K562 (cell line): ENCODE data around the gene TRUB2. TPM values are rescaled to one million over a fixed set of nuclear protein-coding genes. Genes with fewer than 3 reads are reported as not detected.

Source experiments
- ATAC-seq: fragments of 200-7000 bp; cut with Tn5 transposase; 3 replicates; pipeline ENCODE4 v1.9.1; 2020; ENCODE audit warnings: moderate library complexity
- BruUV-seq: library from RNA; stranded (reverse); fragments of 400-500 nt; replicated peaks from 2 replicates; lab custom pipeline; 2021; lab: Mats Ljungman, UMichigan
- CTCF ChIA-PET: fragments of 300-600 bp; formaldehyde crosslinking; extraction: SDS; loops from one replicate; lab custom pipeline; 2021; ENCODE audit warnings: low intra/inter-chr PET ratio; lab: Yijun Ruan, JAX
- POLR2A ChIA-PET: fragments of 300-600, 350-650 bp; sonication (Branson Sonifier 250); formaldehyde crosslinking; extraction: SDS; loops from one replicate; lab custom pipeline; 2021; ENCODE audit warnings: antibody characterized with exemption, inconsistent platforms; lab: Yijun Ruan, JAX
- DNase-seq, 4 experiments: peaks; one replicate each; pipeline versions ENCODE4 v3.0.0 to v3.0.0-alpha.2; 2011 to 2018; ENCODE audit warnings: low spot score in 3 of 4, mixed read lengths in 3 of 4; ENCODE audit errors: extremely low read depth in 1 of 4
- FAIRE-seq: peaks from 2 replicates; lab custom pipeline; 2011; peaks lifted over from hg19 to GRCh38; lab: Jason Lieb, UNC
- H2AFZ ChIP-seq: 2 replicates; pipeline ENCODE4 v1.6.0; 2011; ENCODE audit warnings: low read depth, low read length, control low read depth, inconsistent platforms
- H3K27ac ChIP-seq: fragments of 200-600 bp; 3 replicates; pipeline ENCODE4 v1.8.0; 2011; ENCODE audit warnings: low read depth, mild to moderate bottlenecking, control low read depth, inconsistent platforms, low read length, moderate library complexity, mixed read lengths; ENCODE audit errors: extremely low read depth
- H3K27me3 ChIP-seq, 2 experiments: fragments of 300-600 bp in 1 of 2; 2 replicates in 1 of 2; 3 replicates in 1 of 2; pipeline versions ENCODE4 v1.6.0 to v1.8.0; 2011; ENCODE audit warnings: inconsistent platforms in 2 of 2, low read length in 2 of 2, mild to moderate bottlenecking in 1 of 2, mixed read lengths in 1 of 2, moderate library complexity in 1 of 2; ENCODE audit not compliant: control insufficient read depth in 2 of 2, insufficient read depth in 2 of 2
- H3K36me3 ChIP-seq: fragments of 300-600 bp; 3 replicates; pipeline ENCODE4 v1.8.0; 2011; ENCODE audit warnings: mild to moderate bottlenecking, low read length, inconsistent platforms; ENCODE audit not compliant: control insufficient read depth, insufficient read depth
- H3K4me1 ChIP-seq, 2 experiments: fragments of 200-600 bp in 1 of 2; replicated peaks in 1 of 2; 2 replicates in 1 of 2; 3 replicates in 1 of 2; pipeline versions ENCODE4 v1.5.1 to v1.8.0; 2011; ENCODE audit warnings: inconsistent platforms in 2 of 2, low read length in 2 of 2, mild to moderate bottlenecking in 1 of 2, mixed read lengths in 1 of 2, moderate library complexity in 1 of 2; ENCODE audit not compliant: control insufficient read depth in 2 of 2, insufficient read depth in 2 of 2
- H3K4me2 ChIP-seq: 2 replicates; pipeline ENCODE4 v1.6.1; 2011; ENCODE audit warnings: low read length, control low read depth, inconsistent platforms, mixed read lengths; ENCODE audit not compliant: insufficient read depth
- H3K4me3 ChIP-seq: fragments of 200-600 bp; sonication (generic), shearing (Covaris generic); 2 replicates; pipeline ENCODE4 v1.5.1; 2016; ENCODE audit warnings: control low read depth, inconsistent platforms
- H3K79me2 ChIP-seq: fragments of 200-600 bp; 3 replicates; pipeline ENCODE4 v1.8.0; 2011; ENCODE audit warnings: low read length, inconsistent platforms; ENCODE audit not compliant: control insufficient read depth, insufficient read depth
- H3K9ac ChIP-seq, 2 experiments: 2 replicates each; pipeline versions ENCODE4 v1.6.0 to v1.6.1; 2011; ENCODE audit warnings: low read depth in 2 of 2, low read length in 2 of 2, control low read depth in 1 of 2, inconsistent platforms in 1 of 2, mild to moderate bottlenecking in 1 of 2, mixed read lengths in 1 of 2; ENCODE audit not compliant: insufficient read depth in 1 of 2
- H3K9me1 ChIP-seq: one replicate; pipeline ENCODE4 v1.6.0; 2011; ENCODE audit warnings: inconsistent platforms, mild to moderate bottlenecking, low read length, moderate library complexity; ENCODE audit not compliant: control insufficient read depth, insufficient read depth
- H3K9me3 ChIP-seq: replicated peaks from 2 replicates; pipeline ENCODE4 v1.5.1; 2011; ENCODE audit warnings: low read depth, low read length, inconsistent platforms; ENCODE audit not compliant: control insufficient read depth, insufficient read depth
- H4K20me1 ChIP-seq: replicated peaks from 2 replicates; pipeline ENCODE4 v1.6.1; 2011; ENCODE audit warnings: low read length, inconsistent platforms, mixed read lengths; ENCODE audit not compliant: control insufficient read depth, insufficient read depth
- BCL6 ChIP-seq: fragments of 250-450 bp; sonication (Bioruptor Pico); IDR thresholded peaks from 2 replicates; pipeline ENCODE4 v1.4.0; 2020
- CC2D1A ChIP-seq: fragments of 450-650 bp; IDR thresholded peaks from 2 replicates; pipeline ENCODE4 v1.6.1; 2017; ENCODE audit warnings: mild to moderate bottlenecking
- HCFC1 ChIP-seq: IDR thresholded peaks from 2 replicates; pipeline ENCODE4 v1.6.1; 2012; ENCODE audit warnings: low read depth, low read length, improper control_type of control experiment
- JUNB ChIP-seq: fragments of 450-650 bp; formaldehyde crosslinking; conservative IDR thresholded peaks from 2 replicates; pipeline ENCODE4 v1.4.0; 2020; ENCODE audit warnings: mild to moderate bottlenecking
- KAT8 ChIP-seq: fragments of 450-650 bp; IDR thresholded peaks from 2 replicates; pipeline ENCODE4 v1.6.1; 2016; ENCODE audit warnings: low read depth, mild to moderate bottlenecking
- KLF10 ChIP-seq: fragments of 250-450 bp; sonication (Bioruptor Pico); IDR thresholded peaks from 2 replicates; pipeline ENCODE4 v1.6.1; 2021; ENCODE audit warnings: matching md5 sums
- MXI1 ChIP-seq: IDR thresholded peaks from 2 replicates; pipeline ENCODE4 v1.6.1; 2011; ENCODE audit warnings: low read depth, mild to moderate bottlenecking, improper control_type of control experiment, low read length
- NFYB ChIP-seq: IDR thresholded peaks from 2 replicates; pipeline ENCODE4 v1.6.1; 2011; ENCODE audit warnings: mild to moderate bottlenecking, moderate library complexity; ENCODE audit not compliant: insufficient read length; ENCODE audit errors: extremely low read depth
- POLR2AphosphoS5 ChIP-seq: IDR thresholded peaks from 2 replicates; pipeline ENCODE4 v1.6.1; 2011; ENCODE audit warnings: mild to moderate bottlenecking, low read depth, low read length, moderate library complexity; ENCODE audit not compliant: control insufficient read depth, insufficient read depth
- POLR2H ChIP-seq: IDR thresholded peaks from 2 replicates; pipeline ENCODE4 v1.6.1; 2016; ENCODE audit warnings: missing genetic modification characterization, low read depth, mild to moderate bottlenecking, control low read depth, missing compliant biosample characterization, moderate library complexity
- RCOR1 ChIP-seq, 2 experiments: IDR thresholded peaks; 2 replicates each; pipeline ENCODE4 v1.6.1; 2012; ENCODE audit warnings: low read depth in 2 of 2, low read length in 2 of 2, borderline replicate concordance in 1 of 2, improper control_type of control experiment in 1 of 2
- TEAD1 ChIP-seq, 2 experiments: fragments of 450-650 bp in 1 of 2; sonication (generic) in 1 of 2; formaldehyde crosslinking; IDR thresholded peaks; 2 replicates each; pipeline versions ENCODE4 v1.4.0 to v1.8.0; 2020 to 2022; ENCODE audit warnings: mild to moderate bottlenecking in 2 of 2, missing genetic modification reagents in 1 of 2
- UBTF ChIP-seq, 2 experiments: IDR thresholded peaks; 2 replicates each; pipeline ENCODE4 v1.6.1; 2012; ENCODE audit warnings: improper control_type of control experiment in 2 of 2, low read depth in 2 of 2, low read length in 2 of 2, borderline replicate concordance in 1 of 2
- ZBTB9 ChIP-seq: fragments of 450-650 bp; formaldehyde crosslinking; IDR thresholded peaks from 2 replicates; pipeline ENCODE4 v1.4.0; 2020; ENCODE audit warnings: mild to moderate bottlenecking, moderate library complexity
- ZNF184 ChIP-seq: sonication (generic); formaldehyde crosslinking; IDR thresholded peaks from 2 replicates; pipeline ENCODE4 v1.5.0; 2020; ENCODE audit warnings: missing genetic modification reagents
- ZSCAN29 ChIP-seq: fragments of 450-650 bp; IDR thresholded peaks from 2 replicates; pipeline ENCODE4 v1.6.1; 2017
- WGBS: fragments of 100-300 bp; shearing (Covaris generic); methylation state at CpG from one replicate; pipeline ENCODE4 v1.1.6; 2016; ENCODE audit warnings: low coverage, mixed read lengths; ENCODE audit not compliant: insufficient coverage; ENCODE audit errors: missing lambda C conversion rate; 5-methylcytosine and 5-hydroxymethylcytosine counted together
- in situ Hi-C: fragments of 300-500 bp; cut with MboI; formaldehyde crosslinking; loops from 4 replicates; pipeline ENCODE4 v1.15.0; 2018; ENCODE audit warnings: inconsistent platforms, mixed read lengths
- intact Hi-C: fragments of 100-400 bp; cut with micrococcal nuclease; formaldehyde crosslinking; loops from 2 replicates; pipeline ENCODE4 v1.14.2; 2022
- polyA plus RNA-seq, 8 experiments: library from polyadenylated mRNA; depleted of rRNA in 4 of 8; stranded (reverse) in 5 of 8; unstranded in 3 of 8; fragments of >200 nt; fragmentation: Nextera tagmentation in 2 of 8; fragmentation: Illumina TruSeq in 1 of 8; extraction: Ambion mirVana in 2 of 8; extraction: Trizol in 1 of 8; gene quantifications; 2 replicates each; pipeline versions ENCODE4 v1.2.1 to v1.2.3, GENCODE V29; 2011 to 2014; ENCODE audit warnings: inconsistent platforms in 1 of 8, missing spikeins in 1 of 8
- total RNA-seq, 7 experiments: library from RNA; depleted of rRNA in 6 of 7; stranded (reverse); fragments of >200 nt in 6 of 7; fragmentation: Illumina TruSeq in 2 of 7; extraction: Trizol in 2 of 7; gene quantifications; 2 replicates each; pipeline versions ENCODE4 v1.2.1 to v1.2.3, GENCODE V29; 2011 to 2021; ENCODE audit warnings: low replicate concordance in 1 of 7
- TF ChIP-seq, protein P1 (sequence below), 2 experiments: fragments of 250-450 bp in 1 of 2; fragments of 450-650 bp in 1 of 2; sonication (Bioruptor Pico) in 1 of 2; IDR thresholded peaks; 2 replicates each; pipeline versions ENCODE4 v1.6.1 to v1.8.0; 2016 to 2021; ENCODE audit warnings: mild to moderate bottlenecking in 2 of 2, moderate library complexity in 2 of 2, missing compliant biosample characterization in 1 of 2, missing genetic modification characterization in 1 of 2
- TF ChIP-seq, protein P2 (sequence below): fragments of 250-450 bp; sonication (Bioruptor Pico); IDR thresholded peaks from 2 replicates; pipeline ENCODE4 v1.8.0; 2022; ENCODE audit warnings: moderate library complexity, mild to moderate bottlenecking, inconsistent platforms

The TRUB2 gene
- total and polyA plus RNA-seq, 9 of the 15 experiments (the other 6 are each of a cell fraction or from before 2014, with no cell fraction given): 9.3 to 110 (median 63.0) TPM

DNA sequence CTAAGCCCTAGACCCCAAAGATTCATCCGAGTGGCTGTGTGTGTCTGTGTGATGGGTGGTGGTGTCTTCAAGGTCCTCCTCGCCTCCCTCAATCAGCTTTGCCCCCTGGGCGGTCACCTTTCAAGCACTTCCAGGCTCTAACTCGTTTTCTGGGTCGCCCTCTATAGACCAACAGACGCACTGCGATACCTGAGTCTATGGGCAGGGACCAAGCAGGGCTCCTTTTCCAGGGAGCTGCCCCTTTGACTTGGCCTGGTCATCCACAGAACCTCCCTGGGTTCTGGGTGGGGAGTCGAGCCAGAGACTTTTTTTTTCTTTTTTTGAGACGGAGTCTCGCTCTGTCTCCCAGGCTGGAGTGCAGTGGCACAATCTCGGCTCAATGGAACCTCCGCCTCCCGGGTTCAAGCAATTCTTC is 19.2 kb upstream of the TRUB2 start:
- peak overlapping the region; percentile 83 for H3K4me2 ChIP-seq
- FAIRE-seq (peak; percentile 88), ATAC-seq (peak; percentile 83), DNase-seq (peak; percentile 85 to 95 (median 88))
- in situ Hi-C loops (loop anchor here (5.0 kb wide), 1 partner anchor 356 kb away; no protein-coding TSS in a partner anchor), intact Hi-C loops (loop anchor here (1.0 to 10.0 kb wide), 6 partner anchors 46 to 1449 kb away; no protein-coding TSS in a partner anchor)
- no peaks in the 10 kb centered on the region for H3K9me1 ChIP-seq
- BruUV-seq: no TSS peak
- no peaks in the 10 kb centered on the region for H3K9me3 ChIP-seq
- H3K36me3 ChIP-seq: peaks cover 57% of the 10 kb centered on the region
- no peaks in the 10 kb centered on the region for H3K27me3 ChIP-seq
- H3K27ac ChIP-seq: peak overlapping the region; percentile 62; the same call in 1 of the 3 replicates
- WGBS: 24% methylated on average over 13 of the region's 13 CpGs
- H3K4me1 ChIP-seq: peaks cover 10 to 17% of the 10 kb centered on the region in 2 experiments; a peak in 4 of 5 replicates
- CTCF ChIA-PET: interaction anchor here (0.9 to 2.2 kb wide), 5 partner anchors 45 to 138 kb away, joined by 3 to 9 read pairs (median 5); partner anchors contain the start of gene DNM1
- peak overlapping the region; percentile 52 for H3K4me3 ChIP-seq
- H3K9ac ChIP-seq: peak overlapping the region; percentile 62 to 99
- H3K79me2 ChIP-seq: peaks cover 17% of the 10 kb centered on the region
- H2AFZ ChIP-seq: peak overlapping the region; percentile 64
- POLR2A ChIA-PET: interaction anchor here (0.6 to 1.5 kb wide), 17 partner anchors 9 to 1544 kb away, joined by 3 to 12 read pairs (median 3); partner anchors contain the start of genes PKN3 and URM1
- no peaks in the 10 kb centered on the region for H4K20me1 ChIP-seq
- TF ChIP-seq RCOR1 (IDR thresholded peaks at IDR 0.05; ENCODE audit: borderline replicate concordance in 1 of 2, low read depth in 2 of 2, low read length in 2 of 2): peak; percentile 52 to 85; a peak in 3 of 4 replicates
- TF ChIP-seq BCL6 (CRISPR knock-in tag): no peak
- TF ChIP-seq KAT8: no peak
- TF ChIP-seq NFYB: no peak
- peak in 1 of 2 experiments; percentile 81; a peak in 1 of 4 replicates for TF ChIP-seq UBTF (IDR thresholded peaks at IDR 0.05; ENCODE audit: borderline replicate concordance in 1 of 2, low read depth in 2 of 2, low read length in 2 of 2)
- TF ChIP-seq, protein P1, sequence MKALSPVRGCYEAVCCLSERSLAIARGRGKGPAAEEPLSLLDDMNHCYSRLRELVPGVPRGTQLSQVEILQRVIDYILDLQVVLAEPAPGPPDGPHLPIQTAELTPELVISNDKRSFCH (CRISPR knock-in tag; IDR thresholded peaks at IDR 0.05): no peak
- TF ChIP-seq, protein P1 (tag; IDR thresholded peaks at IDR 0.05): no peak
- no peak for TF ChIP-seq POLR2H (tag)
- TF ChIP-seq TEAD1 (CRISPR knock-in tag; IDR thresholded peaks at IDR 0.05): peak in 1 of 2 experiments; percentile 56; a peak in 1 of 4 replicates
- TF ChIP-seq KLF10: no peak
- TF ChIP-seq ZNF184 (CRISPR knock-in tag): no peak
- TF ChIP-seq ZBTB9 (CRISPR knock-in tag): no peak
- no peak for TF ChIP-seq ZSCAN29
- peak; percentile 58; the same call in 1 of the 2 replicates for TF ChIP-seq CC2D1A
- TF ChIP-seq POLR2AphosphoS5: no peak
- TF ChIP-seq HCFC1: peak; percentile 44; the same call in 1 of the 2 replicates
- TF ChIP-seq, protein P2, sequence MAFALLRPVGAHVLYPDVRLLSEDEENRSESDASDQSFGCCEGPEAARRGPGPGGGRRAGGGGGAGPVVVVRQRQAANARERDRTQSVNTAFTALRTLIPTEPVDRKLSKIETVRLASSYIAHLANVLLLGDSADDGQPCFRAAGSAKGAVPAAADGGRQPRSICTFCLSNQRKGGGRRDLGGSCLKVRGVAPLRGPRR: no peak
- 0 out of 2 replicates have a peak, but pooled peaks have one; percentile 35 for TF ChIP-seq MXI1
- no peak for TF ChIP-seq JUNB (CRISPR knock-in tag)
